NCI-H1694 (cell line): ENCODE measurements around the gene PVALEF.

Source experiments
- DNase-seq: peaks from one replicate; lab custom pipeline; 2025; lab: John Stamatoyannopoulos, UW

Gene PVALEF

GRCh38 chr17:81161972-81162371 lies 3.3 kb upstream of the PVALEF start:
- no peak for DNase-seq

DNA sequence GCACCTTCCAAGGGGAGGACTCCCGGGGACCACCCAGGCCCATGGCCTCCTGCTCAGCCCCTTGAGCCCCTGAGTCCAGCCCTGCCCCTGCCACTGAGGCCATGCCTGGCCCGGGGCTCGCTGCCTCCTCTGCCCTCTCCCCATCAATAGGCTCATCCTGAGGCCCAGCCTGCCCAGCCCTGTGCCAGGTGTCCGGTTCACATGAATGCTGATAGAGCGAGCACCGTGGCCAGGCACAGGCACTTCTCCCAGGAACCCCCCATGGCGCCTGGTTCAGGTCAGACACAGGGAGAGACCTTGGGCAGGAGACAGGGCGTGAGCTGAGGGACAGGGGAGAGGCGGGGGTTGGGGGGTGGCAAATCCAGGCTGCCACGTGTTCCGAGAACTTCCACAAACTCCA lies 2.8 kb upstream of the PVALEF start:
- no peak for DNase-seq

- DNase-seq: no peak
Observed at GRCh38 chr17:81163051-81163695, 2.1 kb upstream of the PVALEF start.

DNA sequence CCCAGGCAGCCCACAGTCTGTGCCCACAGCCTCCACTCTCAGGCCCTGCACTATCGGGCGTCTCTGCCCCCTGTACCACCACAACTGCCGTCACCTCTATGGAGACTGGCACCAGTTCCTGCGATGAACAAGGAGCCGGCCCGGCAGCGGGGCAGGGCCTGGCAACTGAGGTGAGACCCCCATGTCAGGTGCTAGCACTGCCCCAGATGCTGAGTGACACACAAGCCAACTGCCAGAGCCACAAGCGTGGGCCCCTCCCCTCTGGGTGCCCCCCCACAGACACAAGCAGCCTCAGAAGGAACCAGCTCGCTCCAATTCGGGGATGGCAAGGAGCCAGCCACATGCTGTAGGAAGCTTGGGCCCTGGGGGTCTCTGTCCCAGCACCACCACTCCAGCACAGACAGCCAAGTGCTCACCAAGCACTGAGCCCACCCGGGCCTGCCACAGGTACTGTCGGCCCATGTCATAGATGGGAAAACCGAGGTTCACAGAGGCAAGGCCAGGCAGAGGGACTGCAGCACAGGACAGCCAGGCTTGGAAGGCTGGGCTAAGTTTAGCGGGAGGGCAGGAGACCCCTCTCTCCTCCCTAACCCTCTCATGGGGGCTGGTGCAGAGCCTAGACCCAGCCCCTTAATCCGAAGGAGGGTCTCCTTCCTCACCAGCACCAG lies 1.5 kb upstream of the PVALEF start:
- DNase-seq: no peak

- DNase-seq: peak; percentile 60
Observed at GRCh38 chr17:81164371-81165245, 699 bp upstream of the PVALEF start.

DNA sequence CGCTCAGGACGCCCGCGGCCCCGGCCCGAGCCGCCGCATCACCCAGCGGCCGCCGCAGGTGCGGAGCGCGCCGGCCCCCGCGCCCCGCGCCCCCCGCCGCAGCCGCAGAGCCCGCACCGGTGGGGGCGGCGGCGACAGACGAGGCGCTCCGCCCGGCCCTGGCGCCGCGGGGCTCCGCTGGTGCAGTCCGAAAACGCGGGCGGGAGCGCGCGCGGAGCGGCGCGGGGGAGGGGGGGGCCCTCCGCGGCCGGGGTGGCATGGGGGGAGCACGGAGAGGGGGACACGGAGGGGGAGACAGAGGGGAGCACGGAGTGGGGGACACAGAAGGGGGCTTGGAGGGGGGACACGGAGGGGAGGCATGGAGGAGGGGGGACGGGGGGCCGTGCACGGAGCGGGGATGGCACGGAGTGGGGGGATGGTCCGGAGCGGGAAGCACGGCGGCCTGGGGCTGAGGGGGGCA lies 756 bp downstream of the PVALEF start, which contains the start of gene AATK:
Gene AATK, minus strand, starts transcription at position 189 of the 460 bp plus-strand sequence. CDS start 229 bp downstream, outside the sequence.
- no peak for DNase-seq

DNA sequence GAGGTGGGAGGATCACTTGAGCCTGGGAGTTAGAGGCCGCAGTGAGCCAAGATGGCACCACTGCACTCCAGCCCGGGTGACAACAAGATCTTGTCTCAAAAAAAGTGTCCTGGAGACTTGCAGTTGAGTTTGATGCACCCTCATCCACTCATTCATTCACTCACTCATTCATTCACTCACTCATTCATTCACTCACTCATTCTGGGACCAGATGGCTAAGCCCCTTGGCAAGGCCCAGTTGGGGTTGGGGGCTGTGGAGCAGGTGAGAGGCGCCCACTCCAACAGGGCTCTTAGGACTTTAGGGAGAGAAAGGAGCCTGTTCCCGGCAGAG lies 1.9 kb downstream of the PVALEF start:
- no peak for DNase-seq

DNA sequence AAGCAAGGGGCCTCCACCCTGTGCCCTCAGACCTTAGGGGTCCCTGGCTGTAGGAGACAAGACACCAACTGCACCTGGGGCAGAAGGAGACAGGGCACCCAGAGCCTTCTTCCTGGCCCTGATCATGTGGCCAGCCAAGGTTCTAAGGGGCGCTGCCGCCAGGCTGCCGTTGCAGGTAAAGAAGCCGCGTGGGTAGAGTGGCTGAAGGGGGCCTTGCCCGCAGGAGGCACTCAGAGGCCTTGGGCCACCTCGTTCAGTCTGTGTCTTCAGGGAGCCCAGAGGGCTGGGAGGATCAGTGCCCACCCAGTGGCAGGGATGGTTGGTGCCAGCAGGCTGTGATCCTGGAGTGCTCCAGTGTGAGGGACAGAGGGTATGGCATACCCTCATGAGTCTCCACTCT lies 2.3 kb downstream of the PVALEF start:
- DNase-seq: no peak

- no peak for DNase-seq
Observed at GRCh38 chr17:81169870-81170309, 4.6 kb downstream of the PVALEF start.

DNA sequence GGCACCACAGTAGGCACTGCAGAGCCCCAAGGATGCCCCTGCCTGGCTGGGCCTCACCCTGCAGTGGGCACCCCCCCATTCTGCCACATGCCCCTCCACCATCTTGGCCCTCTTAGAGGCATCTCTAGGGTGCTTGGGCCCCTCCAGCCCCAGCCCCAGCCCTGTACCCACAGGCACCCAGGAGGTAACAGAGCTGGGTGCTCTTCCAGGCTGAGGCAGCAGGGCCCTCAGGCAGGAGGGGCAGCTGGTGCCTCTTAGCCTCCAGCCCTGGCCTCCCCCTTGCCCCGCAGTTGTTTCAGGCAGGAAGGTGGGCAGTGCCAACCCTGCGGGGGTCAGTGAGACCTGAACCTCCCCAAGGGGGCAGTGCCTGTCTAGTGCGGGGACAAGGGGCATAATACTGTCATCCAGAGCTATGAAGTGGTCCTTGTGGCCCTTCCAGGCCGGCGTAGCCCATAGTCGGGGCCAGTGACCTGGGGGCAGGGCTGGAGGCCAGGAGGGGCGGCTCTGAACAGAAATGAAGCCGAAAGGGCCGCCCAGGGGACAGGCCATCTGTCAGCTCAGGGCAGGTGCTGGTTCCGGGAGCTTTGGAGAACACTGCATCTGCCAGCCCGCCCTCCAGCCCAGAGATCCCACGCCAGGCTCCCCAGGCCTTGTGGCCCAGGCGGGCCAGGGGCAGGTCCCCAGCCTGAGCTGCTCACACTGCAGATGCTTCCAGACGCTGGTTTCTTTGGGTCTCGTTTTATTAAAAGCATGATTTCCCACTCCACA lies 5.6 kb downstream of the PVALEF start:
- DNase-seq: no peak

DNA sequence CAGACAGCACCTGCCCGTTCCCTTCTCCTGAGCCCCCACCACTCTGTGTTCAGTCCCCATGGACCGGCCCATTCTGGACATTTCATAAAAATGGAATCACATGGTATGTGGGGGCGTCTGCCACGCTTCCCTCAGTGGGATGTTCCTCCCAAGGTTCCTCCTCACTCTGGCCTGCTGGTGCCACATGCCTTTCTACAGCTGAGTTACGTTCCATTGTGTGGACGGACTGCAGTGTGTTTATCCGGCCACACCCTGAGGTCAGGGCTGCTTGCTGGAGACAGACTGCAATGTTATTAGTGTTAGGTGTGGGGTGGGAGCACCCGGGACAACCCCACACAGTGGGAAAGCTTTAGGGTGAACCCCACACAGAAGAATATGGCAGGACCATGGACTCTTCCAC lies 6.6 kb downstream of the PVALEF start:
- no peak for DNase-seq

GRCh38 chr17:81173052-81173761 lies 7.9 kb downstream of the PVALEF start:
- DNase-seq: no peak

DNA sequence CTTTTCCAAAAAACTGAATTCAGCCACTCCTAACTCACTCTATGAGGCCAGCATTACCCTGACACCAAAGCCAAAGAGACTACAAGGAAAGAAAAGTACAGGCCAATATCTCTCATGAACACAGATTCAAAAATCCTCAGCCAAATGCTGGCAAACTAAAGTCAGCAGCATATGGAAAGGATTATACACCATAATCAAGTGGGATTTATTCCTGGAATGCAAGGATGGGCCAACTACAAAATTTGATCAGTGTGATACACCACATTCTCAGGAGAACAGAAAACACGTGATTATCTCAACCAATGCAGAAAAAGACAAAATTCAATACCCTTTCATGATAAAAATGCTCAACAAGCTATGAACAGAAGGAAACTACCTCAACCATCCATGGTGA lies 8.5 kb downstream of the PVALEF start:
- DNase-seq: no peak

DNA sequence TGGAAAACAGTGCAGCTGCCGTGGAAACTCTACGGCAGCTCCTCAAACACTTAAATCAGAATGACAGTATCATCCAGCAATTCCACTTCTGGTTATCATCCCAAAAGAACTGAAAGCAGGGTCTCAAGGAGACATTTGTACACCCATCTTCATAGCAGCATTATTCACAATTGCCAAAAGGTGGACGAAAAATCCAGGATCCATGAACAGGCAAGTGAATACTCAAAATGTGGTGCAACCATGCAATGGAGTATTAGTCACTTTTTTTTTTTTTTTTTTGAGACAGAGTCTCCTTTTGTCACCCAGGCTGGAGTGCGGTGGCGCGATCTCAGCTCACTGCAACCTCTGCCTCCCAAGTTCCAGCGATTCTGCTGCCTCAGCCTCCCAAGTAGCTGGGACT lies 11.4 kb downstream of the PVALEF start:
- DNase-seq: no peak

- no peak for DNase-seq
Observed at GRCh38 chr17:81178136-81179091, 13.1 kb downstream of the PVALEF start.

DNA sequence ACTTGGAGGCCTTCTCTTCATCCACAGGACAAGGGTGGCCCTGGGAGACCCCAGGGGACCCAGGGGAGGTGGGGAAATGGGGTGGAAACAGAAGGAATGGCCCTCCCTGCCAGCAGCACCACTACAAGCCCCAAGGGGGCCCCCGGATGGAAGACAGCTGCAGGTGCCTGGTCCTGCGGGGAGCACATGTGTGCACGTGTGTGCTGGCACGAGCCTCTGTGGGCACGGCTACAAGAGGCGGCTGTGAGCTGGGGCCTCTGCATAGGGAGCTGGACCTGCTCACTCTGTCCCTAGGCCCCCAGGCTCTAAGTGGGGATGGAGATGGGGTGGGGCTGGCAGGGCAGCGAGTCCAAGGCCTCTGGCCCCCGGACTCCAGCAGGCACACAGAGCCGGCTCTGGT lies 13.9 kb downstream of the PVALEF start:
- DNase-seq: no peak

DNA sequence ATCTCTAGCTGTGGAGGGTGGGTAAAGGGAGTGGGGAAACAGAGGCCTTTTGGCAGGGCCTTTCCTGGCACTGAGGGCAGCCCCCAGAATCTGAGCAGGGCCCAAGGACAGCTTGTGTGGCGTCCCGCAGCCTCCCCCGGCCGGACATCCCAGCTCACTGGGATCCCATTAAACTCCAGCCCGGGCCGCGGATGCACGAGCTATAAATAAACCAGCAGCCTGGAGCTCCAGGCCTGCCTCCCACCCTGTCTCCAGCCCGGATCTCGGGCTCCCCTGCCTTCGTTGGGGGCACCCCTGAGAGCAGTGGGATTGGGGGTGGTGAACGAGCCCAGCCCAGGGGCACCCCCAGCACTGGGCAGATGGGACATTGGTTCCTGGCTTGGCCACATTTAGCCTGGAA lies 14.6 kb downstream of the PVALEF start:
- no peak for DNase-seq

DNA sequence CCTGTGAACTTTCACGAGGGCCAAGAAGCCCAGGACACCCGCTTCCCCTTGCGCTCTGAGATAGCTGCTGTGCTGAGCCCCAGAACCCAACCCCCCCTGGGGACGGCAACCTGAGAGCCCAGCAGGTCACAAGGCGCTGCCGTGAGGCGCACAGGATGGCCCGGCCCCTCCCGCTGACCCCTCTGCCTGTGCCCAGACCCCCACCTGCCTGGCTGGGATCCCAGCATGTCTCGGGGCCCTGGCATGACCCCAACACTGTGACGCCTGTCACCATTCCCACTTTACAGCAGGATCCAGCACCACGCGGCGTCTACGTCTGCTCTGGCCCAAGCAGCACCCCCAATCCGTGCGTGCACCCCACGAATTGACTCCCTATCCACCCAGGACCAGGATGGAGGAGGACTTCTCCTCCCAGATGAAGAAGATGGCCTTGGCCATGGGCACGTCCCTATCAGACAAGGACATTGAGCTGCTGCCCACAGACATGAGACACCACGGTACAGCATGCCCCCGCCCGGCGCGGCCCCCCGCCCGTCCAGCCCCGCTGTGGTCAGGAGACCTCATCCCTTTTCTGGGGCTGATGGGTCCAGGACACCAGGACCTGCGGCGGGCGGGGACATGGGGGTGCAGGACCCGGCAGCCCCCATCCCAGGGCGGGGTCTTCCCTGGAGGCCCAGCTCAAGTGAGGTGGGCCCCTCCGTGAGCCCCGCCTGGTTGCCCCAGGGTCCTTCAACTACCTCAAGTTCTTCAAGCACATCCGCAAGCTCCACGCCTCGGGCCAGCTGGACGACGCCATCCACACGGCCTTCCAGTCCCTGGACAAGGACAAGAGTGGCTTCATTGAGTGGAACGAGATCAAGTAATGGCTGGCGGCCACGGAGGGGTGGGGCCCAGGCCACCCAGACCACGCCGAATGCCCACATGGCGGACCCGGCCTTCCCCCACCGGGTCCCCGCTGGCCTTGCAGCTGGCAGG lies 15.8 kb downstream of the PVALEF start:
- DNase-seq: no peak

DNA sequence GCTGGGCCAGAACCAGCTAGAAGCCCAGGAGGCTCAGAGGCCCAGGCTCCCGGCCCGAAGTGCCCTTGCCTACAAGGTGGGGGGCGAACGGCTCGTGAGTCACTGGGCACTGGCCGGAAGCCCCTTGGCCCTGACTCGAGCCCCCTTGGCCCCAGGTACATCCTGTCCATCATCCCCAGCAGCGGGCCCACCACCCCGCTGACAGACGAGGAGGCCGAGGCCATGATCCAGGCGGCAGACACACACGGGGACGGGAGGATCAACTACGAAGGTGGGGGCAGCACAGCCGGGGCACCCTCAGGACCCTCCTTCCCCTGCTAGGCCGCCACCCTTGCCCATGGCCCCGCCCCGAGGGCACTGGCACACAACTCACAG lies 16.5 kb downstream of the PVALEF start:
- no peak for DNase-seq
